ENCODE results near the gene FGD6. TPM values are rescaled to one million over a fixed set of nuclear protein-coding genes. Genes with fewer than 3 reads are reported as not detected.
"Not testable (repeated sequence)": the region's sequence is repeated elsewhere in the genome, so short reads cannot be mapped to it uniquely, and the experiment has no call there.

The FGD6 gene
- total RNA-seq, 1 donor = 0.27 TPM

DNA sequence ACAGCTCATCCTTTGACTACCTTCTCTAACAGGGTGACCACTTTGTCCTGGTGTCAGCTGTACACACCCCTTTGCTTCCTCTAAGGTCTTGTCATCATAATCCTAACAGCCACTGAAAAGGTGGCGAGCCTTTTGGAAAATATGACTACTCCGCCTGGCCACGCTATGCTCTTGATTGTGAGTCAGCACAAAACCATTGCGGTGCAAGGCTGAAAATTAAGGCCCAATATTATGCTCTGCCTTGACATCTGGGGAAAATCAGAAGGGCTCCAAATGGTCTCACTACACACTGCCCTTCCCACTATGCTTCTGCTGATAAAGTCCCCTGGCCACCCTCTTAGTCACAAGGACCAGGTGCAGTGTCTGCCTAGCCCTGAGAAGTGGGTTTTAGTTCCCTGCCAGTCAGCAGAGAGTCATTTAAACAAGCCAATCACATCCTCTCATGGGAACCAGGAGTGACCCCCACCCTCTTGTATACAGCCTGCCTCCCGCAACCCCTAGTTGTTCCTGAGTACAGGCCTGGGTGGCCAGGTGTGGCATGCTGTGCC is 34.3 kb downstream of the FGD6 start:
- no peak for DNase-seq (ENCODE audit: low read depth in 2 of 3, low spot score in 2 of 3)

DNA sequence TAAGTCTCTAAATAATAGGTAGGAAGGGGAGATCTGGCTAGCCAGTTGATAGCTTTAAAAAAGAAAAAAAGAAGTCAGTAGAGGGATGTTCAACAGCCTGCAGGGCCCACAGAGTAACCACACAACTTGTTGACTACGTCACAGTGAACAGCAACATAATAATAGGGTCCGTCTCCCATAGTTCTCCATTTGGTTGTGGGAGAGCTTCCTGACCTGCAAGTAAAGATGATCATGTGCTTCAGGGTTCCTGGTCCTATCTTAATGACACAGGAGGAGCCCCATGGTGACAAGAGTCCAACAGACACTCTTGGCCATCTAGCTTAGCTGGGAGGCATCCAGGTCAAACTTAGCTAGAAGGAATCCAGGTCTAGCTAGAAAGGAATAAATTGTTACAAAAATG is 36.2 kb downstream of the FGD6 start:
- DNase-seq (ENCODE audit: low read depth in 2 of 3, low spot score in 2 of 3) = no peak

DNA sequence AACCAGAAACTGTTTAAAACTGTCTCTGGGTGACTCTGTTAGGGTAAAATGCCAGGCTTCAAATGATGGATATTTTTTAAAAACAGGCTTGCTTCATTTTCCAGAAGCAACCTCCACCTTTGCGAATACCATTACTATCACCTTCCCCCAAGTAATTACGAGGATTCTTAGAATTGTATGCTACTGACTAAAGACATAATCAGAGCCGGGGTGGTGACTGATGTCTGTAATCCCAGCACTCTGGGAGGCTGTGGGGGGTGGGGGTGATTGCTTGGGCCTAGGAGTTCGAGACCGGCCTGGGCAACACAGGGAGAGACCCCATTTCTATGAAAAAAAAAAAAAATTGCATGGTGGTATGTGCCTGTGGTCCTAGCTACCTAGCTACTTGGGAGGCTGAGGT is 38.3 kb downstream of the FGD6 start:
- DNase-seq (ENCODE audit: low read depth in 2 of 3, low spot score in 2 of 3) = no peak

DNA sequence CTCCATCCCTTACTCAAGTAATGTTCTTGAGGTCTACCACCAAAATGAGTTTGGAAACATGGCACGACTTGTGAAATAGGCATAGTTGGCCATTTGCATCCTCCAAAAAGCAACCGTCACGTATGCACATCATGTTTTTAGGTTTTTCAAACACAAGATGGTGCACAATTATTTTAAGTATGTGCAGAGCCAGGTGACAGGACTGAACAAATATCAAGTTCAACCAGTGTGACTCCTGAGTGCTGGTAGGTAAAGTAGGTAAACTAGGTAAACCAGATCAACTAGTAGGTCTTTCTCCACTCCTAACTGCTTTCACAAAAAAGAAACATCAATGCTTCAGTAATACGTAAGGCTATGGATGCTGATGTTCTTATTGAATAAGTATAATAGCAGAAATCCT is 39.1 kb downstream of the FGD6 start:
- DNase-seq (ENCODE audit: low read depth in 2 of 3, low spot score in 2 of 3) = no peak

DNA sequence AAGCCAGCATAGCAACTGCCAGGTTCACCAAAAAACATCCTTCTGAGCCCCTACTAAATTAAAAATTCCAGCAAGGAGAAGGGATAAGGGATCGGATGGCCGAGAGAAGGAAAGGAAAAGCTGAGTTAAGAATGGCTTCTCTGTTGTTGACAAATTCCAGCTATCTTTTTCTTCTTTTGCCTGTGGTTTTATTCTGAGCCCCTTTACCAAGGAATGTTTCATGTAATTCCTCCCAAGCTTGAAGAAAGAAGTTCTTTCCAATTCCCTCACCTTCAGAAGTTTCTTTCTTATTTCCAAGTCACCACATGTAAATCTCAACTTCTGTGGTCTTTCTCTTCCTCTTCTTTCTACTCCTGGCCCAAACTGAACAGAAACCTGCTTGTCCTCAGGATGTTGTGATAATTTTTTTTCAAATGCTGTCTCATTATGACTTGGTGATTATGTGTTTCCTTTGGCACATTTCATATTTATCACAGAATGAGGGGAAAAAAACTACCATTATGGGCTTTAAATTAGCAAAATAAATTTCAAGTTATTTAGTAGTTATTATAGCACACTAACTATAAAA is 40.0 kb downstream of the FGD6 start:
- DNase-seq (ENCODE audit: low read depth in 2 of 3, low spot score in 2 of 3) = no peak

DNA sequence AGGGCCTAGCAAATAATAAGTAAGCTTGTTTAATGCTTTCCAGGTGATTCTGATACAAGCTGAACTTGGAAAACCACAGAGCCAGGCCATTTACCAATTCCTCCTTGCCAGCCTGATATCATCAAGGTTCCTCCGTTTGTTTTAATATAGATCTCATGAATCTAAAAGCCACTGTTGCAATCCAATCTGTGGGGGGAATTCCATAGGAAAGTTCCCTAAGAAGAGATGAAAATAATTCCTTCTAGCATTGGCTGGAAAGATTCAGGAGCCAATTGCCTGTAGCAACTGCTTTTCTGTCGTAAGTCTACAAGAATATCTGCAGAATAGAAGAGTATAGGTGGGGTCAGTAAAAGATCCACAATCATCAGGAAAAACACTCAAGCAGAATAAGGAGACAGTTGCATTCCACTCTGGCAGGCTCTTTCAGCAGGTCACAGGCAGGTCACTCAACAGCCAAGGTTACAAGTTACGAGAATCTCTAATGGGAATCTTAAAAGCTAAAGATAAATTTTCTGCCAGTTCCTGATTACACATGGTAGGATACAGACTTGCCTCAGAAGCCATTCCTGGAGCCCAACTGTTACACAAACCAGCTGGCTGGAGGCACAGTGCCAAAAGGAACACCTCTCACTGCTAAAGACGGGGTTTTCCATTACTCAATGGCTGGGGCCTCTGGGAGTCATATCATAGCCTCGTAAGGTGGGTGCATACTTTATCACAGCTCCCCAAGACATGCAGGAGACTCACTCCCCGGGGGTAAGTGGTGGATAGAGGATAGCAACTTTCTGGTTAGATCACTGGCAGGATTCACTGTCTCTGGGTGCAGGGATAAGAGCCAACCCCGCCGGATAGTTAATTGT is 43.6 kb downstream of the FGD6 start:
- DNase-seq (ENCODE audit: low read depth in 2 of 3, low spot score in 2 of 3) = no peak

DNA sequence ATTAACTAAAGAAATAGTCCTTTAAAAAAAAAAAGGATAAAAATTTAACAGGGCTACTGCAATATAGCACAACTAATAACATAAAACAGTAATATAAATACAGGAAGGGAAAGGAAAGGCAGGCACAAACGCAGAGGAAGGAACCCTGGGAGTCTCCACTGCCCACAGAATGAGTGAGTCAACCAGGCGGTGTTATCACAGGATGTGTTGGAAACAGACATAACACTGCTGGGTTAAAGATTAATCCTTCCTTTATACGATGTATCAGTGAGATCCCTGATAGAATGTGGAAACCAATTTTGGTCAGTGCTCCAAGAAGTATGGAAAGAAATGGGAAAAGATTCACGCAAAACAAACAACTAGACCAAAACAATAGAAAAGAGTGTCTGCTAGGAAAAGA is 47.9 kb downstream of the FGD6 start:
- peak in 2 of 3 donors; percentile 18 to 25 for DNase-seq (ENCODE audit: low read depth in 2 of 3, low spot score in 2 of 3)

DNA sequence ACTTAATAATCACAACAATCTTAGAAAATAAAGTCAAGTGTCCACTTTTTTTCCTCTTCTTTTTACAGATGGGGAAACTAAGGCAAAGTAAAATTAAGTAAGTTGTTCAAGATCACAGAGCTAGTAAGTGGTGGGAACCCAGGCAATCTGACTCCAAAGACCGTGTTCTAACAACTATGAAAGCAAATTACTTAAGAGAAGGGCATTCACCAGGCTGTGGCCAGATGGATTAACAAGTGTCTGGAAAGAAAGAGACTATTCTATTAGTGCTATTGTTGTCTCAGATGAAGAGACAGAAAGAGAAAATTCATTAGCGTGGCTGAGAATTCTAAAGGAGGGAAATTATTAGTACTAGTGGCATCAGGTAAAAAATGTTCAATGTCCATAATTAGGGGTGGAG is 48.5 kb downstream of the FGD6 start:
- no peak for DNase-seq (ENCODE audit: low read depth in 2 of 3, low spot score in 2 of 3)

DNA sequence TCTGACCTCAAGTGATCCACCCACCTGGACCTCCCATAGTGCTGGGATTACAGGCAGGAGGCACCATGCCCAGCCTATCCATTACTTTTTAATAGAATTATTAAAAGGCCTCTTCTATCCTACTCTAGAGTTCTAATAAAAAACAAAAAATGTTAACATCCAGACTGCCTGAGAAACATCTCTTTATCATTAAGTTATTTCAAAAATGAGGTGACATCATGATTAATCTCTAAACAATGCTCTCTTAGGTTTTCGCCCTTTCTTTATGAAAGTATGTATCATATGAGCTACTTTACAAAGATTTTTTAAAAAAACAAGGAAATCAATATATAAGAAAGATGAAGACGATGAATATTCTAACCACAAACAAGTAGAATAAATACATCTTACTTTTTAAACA is 52.6 kb downstream of the FGD6 start:
- DNase-seq (ENCODE audit: low read depth in 2 of 3, low spot score in 2 of 3) = no peak

DNA sequence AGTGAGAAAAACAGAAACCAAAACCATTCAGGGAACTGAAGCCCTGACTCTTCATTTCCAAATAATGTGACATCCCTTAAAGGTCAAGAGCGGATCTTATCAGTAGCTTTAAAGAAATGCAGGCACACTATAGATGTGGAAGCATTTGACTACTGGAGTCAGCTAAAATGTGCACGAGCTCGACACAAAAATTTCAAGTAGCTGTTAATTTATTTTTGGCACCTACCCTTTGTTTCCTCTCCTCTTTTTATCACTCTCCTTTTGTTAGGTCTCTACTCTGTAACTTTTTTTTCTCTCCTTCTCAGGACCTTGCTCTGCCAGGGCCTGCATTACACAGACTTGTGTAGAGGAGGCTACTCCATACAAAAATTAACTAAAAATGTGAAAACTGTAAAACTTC is 58.3 kb downstream of the FGD6 start:
- no peak for DNase-seq (ENCODE audit: low read depth in 2 of 3, low spot score in 2 of 3)

DNA sequence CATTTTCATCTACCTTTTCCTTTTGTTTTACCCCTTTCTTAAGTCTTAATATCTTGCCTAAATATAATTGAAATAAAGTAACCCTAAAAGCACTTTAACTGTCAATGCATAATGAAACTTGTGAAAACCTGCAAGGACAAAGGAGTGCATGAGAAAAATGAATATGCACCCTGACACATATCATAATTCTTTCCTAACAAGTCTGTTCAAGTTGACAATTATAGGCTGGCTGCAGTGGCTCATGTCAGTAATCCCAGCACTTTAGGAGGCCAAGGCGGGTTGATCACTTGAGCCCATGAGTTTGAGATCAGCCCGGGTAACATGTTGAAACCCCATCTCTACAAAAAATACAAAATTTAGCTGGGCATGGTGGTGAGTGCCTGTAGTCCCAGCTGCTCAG is 65.4 kb downstream of the FGD6 start:
- no peak for DNase-seq (ENCODE audit: low read depth in 2 of 3, low spot score in 2 of 3)

DNA sequence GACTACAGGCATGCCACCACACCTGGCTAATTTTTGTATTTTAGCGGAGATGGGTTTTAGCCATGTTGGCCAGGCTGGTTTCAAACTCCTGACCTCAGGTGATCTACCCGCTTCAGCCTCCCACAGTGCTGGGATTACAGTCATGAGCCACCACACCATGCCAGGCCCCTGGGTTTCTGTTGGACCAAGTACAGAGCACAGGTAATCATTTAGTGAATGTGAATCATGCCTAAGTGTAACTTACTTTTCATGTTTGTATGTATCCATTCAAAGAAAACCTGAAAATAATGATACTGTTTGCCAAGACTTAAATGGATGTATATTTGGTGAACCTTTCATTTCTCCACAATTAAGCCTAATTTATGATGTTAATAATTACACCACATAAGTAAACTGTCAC is 65.9 kb downstream of the FGD6 start:
- DNase-seq (ENCODE audit: low read depth in 2 of 3, low spot score in 2 of 3) = no peak

DNA sequence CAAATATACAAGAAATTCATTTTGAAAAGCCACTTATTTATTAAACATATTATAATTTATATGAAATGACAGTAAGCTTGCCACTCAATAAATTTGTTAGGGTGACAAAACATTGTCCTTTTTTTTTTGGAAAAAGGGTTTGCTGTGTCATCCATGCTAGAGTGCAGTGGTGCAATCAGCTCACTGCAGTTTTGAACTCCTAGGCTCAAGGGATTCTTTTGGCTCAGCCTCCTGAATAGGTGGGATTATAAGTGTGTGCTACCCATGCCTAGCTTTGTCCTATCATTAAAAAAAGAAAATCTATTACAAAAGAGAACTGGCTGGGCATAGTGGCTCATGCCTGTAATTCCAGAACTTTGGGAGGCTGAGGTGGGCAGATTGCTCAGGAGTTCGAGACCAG is 66.8 kb downstream of the FGD6 start:
- DNase-seq (ENCODE audit: low read depth in 2 of 3, low spot score in 2 of 3) = no peak

DNA sequence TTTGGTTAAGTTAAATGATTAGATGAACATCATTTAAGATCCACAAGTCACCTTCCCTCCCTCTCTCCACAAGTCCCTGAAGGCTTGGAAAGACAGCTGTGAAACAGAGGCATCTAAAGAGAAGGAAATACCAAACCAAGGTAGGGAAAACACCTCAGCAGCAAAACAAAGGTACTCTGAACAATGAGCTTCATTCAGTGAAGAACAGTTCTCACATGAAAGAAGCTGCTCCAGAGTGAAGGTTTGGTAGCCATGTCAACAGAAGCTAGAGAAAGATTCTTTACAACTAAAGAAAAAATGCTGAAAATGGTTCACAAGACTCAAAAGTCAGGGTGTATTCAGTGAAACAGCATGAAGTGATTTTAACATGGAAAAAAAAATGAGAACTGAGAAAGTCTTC is 69.4 kb downstream of the FGD6 start:
- DNase-seq (ENCODE audit: low read depth in 2 of 3, low spot score in 2 of 3) = no peak

DNA sequence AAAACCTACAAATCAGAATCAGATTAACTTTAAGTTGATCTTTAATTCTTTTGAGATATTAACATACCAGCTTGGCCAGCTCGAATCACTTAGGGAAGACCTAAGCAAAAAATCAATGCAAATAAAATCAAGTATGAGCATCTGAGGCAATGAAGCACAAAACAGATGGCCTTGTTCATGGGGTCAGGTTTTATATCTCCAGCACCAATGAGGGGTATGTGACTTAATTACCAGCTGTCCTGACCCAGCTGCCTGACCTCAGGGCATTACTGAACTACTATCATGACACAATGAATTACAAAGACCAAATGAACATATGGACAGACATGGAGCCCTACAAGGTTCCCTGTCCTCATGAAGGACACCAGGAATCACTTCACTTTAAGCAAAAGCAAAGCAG is 70.5 kb downstream of the FGD6 start:
- DNase-seq (ENCODE audit: low read depth in 2 of 3, low spot score in 2 of 3) = no peak

DNA sequence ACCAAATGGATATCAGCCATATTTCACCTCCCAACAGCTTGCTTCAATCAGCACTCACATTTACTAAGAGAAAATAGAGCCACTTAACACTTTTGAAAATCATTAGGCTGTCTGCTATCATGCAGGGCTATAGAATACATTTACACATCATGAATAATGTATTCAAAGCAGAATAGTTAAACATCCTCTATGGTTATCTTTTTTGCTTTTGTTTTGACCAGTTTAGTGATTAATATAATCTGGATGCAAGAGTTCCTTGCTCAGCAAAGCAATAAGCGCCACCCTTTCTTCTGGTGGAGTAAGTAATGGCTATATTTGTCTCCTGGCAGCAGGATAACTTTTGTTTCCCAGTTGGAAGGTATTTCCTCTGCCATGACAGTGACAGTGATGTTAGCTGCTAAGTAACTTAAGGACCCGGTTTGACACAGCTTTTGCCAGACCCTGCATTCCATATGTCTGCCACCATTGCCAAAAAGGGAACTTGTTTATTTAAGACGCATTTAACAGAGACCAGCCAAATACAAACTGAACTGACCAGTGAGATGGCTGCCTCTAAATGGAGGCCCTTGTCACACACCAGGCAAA is 73.6 kb downstream of the FGD6 start:
- no peak for DNase-seq (ENCODE audit: low read depth in 2 of 3, low spot score in 2 of 3)

DNA sequence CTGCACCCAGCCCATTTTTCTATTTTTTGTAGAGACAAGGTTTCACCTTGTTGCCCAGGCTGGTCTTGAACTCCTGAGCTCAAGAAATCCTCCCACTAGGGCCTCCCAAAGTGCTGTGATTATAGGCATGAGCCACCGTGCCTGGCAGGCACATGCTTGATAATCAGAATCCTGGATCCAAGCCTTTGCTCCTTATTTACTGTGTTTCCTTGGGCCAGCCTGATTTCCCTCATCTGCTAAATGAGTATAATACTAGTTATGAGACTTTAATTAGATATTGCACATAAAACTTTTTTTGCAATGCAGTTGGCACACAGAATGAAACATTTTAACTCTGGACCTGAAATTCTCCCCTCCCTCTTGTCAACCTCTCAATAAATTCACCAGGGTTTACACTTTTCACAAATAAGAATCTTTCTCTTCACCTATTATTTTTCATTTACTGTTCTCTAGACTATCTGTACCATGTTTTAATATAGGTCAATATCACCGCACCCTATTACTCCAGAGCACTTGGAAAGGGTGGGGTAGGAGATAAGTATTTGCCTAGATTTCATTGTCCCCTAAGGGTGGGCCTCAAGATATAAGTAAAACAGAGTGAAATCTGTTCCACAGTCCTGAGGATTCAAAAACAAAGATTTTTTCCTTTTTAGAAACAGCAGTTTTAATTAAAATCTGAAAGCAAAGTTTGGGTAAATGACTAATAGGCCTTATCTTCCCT is 74.7 kb downstream of the FGD6 start:
- DNase-seq (ENCODE audit: low read depth in 2 of 3, low spot score in 2 of 3) = no peak

DNA sequence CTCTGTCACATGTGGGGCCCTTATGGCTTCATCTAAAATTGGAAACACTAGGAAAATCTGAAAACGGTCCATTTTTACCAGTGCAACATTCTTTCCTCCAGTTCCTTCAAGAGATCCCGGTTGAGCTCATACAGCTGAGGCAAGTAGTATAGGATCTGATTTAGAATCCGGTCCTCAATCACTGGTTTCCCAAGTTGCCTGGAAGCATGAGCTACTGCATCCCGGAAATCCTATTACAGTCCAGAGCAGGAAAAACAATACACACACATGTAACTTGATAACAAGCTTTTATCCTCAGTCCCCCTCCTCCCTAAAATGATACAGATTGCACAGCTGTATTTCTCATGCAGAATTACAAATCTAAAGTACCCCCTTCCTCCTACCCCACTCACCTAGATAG is 76.0 kb downstream of the FGD6 start:
- DNase-seq (ENCODE audit: low read depth in 2 of 3, low spot score in 2 of 3) = no peak

DNA sequence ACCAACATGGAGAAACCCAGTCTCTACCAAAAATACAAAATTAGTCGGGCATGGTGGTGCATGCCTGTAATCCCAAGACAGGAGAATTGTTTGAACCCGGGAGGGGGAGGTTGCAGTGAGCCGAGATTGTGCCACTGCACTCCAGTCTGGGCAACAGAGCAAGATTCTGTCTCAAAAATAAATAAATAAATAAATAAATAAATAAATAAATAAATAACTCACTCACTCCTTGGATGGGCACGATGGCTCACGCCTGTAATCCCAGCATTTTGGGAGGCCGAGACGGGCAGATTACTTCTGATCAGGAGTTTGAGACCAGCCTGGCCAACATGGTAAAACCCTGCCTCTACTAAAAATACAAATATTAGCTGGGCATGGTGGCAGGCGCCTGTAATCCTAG is 79.2 kb downstream of the FGD6 start:
- not testable (repeated sequence) for DNase-seq (ENCODE audit: low read depth in 2 of 3, low spot score in 2 of 3)

DNA sequence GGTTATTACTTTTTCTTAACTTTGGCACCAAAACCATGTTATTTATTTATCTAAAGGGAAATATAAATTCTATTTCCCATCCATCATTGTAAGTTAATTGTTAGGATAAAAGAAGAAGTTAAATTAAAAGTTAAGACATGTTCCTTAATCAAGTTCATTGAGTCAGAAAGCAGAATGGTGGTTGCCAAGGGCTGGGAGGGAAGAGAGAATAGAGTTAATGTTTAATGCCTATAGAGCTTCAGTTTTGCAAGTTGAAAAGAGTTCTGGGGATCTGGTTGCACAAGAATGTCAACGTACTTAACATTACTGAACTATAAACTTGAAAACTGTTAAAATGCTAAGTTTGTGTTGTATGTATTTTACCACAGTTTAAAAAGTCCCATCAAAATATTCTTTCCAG is 80.7 kb downstream of the FGD6 start:
- DNase-seq (ENCODE audit: low read depth in 2 of 3, low spot score in 2 of 3) = no peak

DNA sequence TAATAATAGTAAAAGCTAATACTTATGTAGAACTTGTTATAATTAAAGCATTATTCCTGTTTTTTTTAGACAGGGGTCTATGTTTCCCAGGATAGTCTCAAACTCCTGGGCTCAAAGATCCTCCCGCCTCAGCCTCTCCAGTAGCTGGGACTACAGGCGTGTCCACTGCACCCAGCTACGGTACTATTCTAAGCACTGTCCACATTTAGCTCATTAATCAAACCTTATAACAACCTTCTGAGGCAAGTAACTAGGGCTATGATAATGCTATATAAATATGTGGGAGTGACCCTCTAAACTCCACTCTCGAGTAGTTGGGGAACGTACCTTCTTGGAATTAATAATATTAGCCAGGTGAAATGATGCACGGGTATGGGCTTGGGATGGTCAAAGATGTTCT is 83.2 kb downstream of the FGD6 start:
- DNase-seq (ENCODE audit: low read depth in 2 of 3, low spot score in 2 of 3) = no peak
